IgD-negative memory B cell (primary cell): ENCODE results near the gene KRT73. TPM values are rescaled to one million over a fixed set of nuclear protein-coding genes. Genes with fewer than 3 reads are reported as not detected.

Experiments
- H3K27ac Mint-ChIP-seq, 3 donors: one replicate each; pipeline ENCODE4 v1.8.0; 2020 to 2022; ENCODE audit warnings: mild to moderate bottlenecking in 3 of 3, mixed read lengths in 3 of 3, moderate library complexity in 1 of 3
- H3K27me3 Mint-ChIP-seq: one replicate; pipeline ENCODE4 v1.8.0; 2021; ENCODE audit warnings: mixed read lengths
- H3K36me3 Mint-ChIP-seq: one replicate; pipeline ENCODE4 v1.8.0; 2020; ENCODE audit warnings: mild to moderate bottlenecking, mixed read lengths
- H3K4me1 Mint-ChIP-seq, 3 donors: one replicate each; pipeline ENCODE4 v1.8.0; 2020 to 2022; ENCODE audit warnings: mixed read lengths in 3 of 3, mild to moderate bottlenecking in 1 of 3
- H3K4me3 Mint-ChIP-seq, 4 donors: one replicate each; pipeline ENCODE4 v1.8.0; 2020 to 2022; ENCODE audit warnings: mild to moderate bottlenecking in 4 of 4, mixed read lengths in 4 of 4, moderate library complexity in 3 of 4
- H3K9me3 Mint-ChIP-seq, 3 donors: one replicate each; pipeline ENCODE4 v1.8.0; 2020 to 2021; ENCODE audit warnings: mixed read lengths in 3 of 3, mild to moderate bottlenecking in 1 of 3
- polyA plus RNA-seq: library from polyadenylated mRNA; unstranded; fragments of 300-500 nt; fragmentation: Illumina TruSeq; gene quantifications from one replicate; pipeline ENCODE4 v1.2.3, GENCODE V29; 2021

Gene KRT73
- polyA plus RNA-seq, 1 donor from 2014 or later, result not detected

- H3K9me3 Mint-ChIP-seq, result peaks cover 0 to 3% (median 0%) of the 10 kb centered on the region in 3 donors
- H3K4me3 Mint-ChIP-seq, result no peak overlapping the region
- peaks cover 0 to 3% (median 0%) of the 10 kb centered on the region in 3 donors for H3K4me1 Mint-ChIP-seq
- H3K36me3 Mint-ChIP-seq, result no peaks in the 10 kb centered on the region
- H3K27me3 Mint-ChIP-seq, result peaks cover 28% of the 10 kb centered on the region
- H3K27ac Mint-ChIP-seq, result no peak overlapping the region
Observed at GRCh38 chr12:52564582-52564981, 53.8 kb downstream of the KRT73 start.

- H3K9me3 Mint-ChIP-seq, result peaks cover 0 to 3% (median 0%) of the 10 kb centered on the region in 3 donors
- peaks cover 0 to 2% (median 0%) of the 10 kb centered on the region in 3 donors for H3K4me1 Mint-ChIP-seq
- peaks cover 24% of the 10 kb centered on the region for H3K27me3 Mint-ChIP-seq
Observed at GRCh38 chr12:52561880-52562449, 56.4 kb downstream of the KRT73 start.

GRCh38 chr12:52559979-52560378, 58.4 kb downstream of the KRT73 start:
- Mint-ChIP-seq H3K27me3 (peaks cover 20% of the 10 kb centered on the region), H3K9me3 (peaks cover 0 to 3% (median 0%) of the 10 kb centered on the region in 3 donors), H3K27ac (no peak overlapping the region), H3K36me3 (no peaks in the 10 kb centered on the region), H3K4me3 (no peak overlapping the region), H3K4me1 (no peaks in the 10 kb centered on the region)

More at GRCh38 chr12:52561880-52562449, 56.4 kb downstream of the KRT73 start:
- H3K27ac Mint-ChIP-seq, result no peak overlapping the region
- no peak overlapping the region for H3K4me3 Mint-ChIP-seq
- H3K36me3 Mint-ChIP-seq, result no peaks in the 10 kb centered on the region

- Mint-ChIP-seq H3K4me3 (peak overlapping the region in 1 of 4 donors; percentile 41), H3K4me1 (no peaks in the 10 kb centered on the region), H3K36me3 (no peaks in the 10 kb centered on the region), H3K27me3 (peaks cover 21% of the 10 kb centered on the region), H3K27ac (no peak overlapping the region), H3K9me3 (peaks cover 0 to 3% (median 0%) of the 10 kb centered on the region in 3 donors)
Observed at GRCh38 chr12:52558781-52559445, 59.4 kb downstream of the KRT73 start.

Other genes with a start within 250 kb of the KRT73 start
- gene KRT84, start 232.9 kb downstream of the KRT73 start, polyA plus RNA-seq, result not detected
- not detected for gene KRT82, start 212.2 kb downstream of the KRT73 start, polyA plus RNA-seq
- gene KRT75, start 184.2 kb downstream of the KRT73 start, polyA plus RNA-seq, result not detected
- gene KRT6B, start 166.4 kb downstream of the KRT73 start, polyA plus RNA-seq, result not detected
- not detected for gene KRT6C, start 144.8 kb downstream of the KRT73 start, polyA plus RNA-seq
- not detected for gene KRT6A, start 125.3 kb downstream of the KRT73 start, polyA plus RNA-seq
- gene KRT5, start 98.2 kb downstream of the KRT73 start, polyA plus RNA-seq, result not detected
- not detected for gene KRT71, start 65.4 kb downstream of the KRT73 start, polyA plus RNA-seq
- not detected for gene KRT74, start 44.7 kb downstream of the KRT73 start, polyA plus RNA-seq
- not detected for gene KRT72, start 17.1 kb downstream of the KRT73 start, polyA plus RNA-seq
- gene KRT2, start 33.7 kb upstream of the KRT73 start, polyA plus RNA-seq, result not detected
- gene KRT1, start 61.8 kb upstream of the KRT73 start, polyA plus RNA-seq, result 0.25 TPM
- not detected for gene KRT77, start 85.0 kb upstream of the KRT73 start, polyA plus RNA-seq
- gene KRT76, start 158.8 kb upstream of the KRT73 start, polyA plus RNA-seq, result not detected
- gene KRT3, start 177.6 kb upstream of the KRT73 start, polyA plus RNA-seq, result not detected
- not detected for gene KRT4, start 195.6 kb upstream of the KRT73 start, polyA plus RNA-seq
- not detected for gene KRT79, start 215.8 kb upstream of the KRT73 start, polyA plus RNA-seq
- not detected for gene KRT78, start 230.4 kb upstream of the KRT73 start, polyA plus RNA-seq